ENCODE results near the gene MAFB.

MAFB gene

GRCh38 chr20:40663304-40663790, 25.7 kb downstream of the MAFB start:
- DNase-seq (ENCODE audit: insufficient read length, low spot score) (no peak), FAIRE-seq (no peak)

DNA sequence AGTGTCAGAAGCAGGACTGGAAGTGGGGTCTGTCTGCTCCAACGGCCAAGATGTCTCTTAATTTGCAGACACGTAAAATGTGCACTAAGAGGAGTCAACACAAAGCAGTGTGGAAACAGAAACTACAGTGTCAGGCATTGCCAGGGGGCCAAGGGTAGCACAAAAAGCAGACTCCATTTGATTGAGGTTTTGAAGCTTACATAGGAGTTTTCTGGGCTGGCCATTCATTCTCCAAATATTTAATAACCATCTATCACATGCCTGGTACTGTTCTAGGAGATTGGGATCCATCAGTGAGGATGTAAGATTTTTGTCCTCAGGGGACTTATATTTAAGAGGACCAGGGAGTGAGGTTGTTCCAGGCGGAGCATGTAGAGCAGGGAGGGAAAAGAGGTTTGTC, 29.5 kb downstream of the MAFB start:
- DNase-seq (ENCODE audit: insufficient read length, low spot score), result no peak
- FAIRE-seq, result no peak

- DNase-seq (ENCODE audit: insufficient read length, low spot score) (no peak), FAIRE-seq (no peak)
Measured at GRCh38 chr20:40658509-40658908, 30.5 kb downstream of the MAFB start.

DNA sequence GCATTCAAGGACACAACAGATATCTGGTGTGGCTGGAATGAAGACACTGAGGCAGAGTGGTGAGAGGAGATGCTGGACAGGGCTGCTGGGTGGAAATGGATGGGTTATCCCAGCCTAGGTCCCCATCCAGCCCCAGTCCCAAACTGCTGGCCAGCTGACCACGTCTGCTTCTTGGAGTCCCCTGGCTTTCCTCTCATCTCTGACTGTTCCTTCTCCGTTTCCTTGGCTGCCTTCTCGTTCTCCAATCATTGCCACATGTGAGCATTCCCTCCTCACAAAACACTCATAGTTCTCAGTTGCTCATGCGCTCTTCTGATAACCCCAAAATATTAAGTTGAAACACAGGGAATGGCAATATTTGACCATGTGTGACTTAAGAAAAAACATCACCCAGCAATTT, 31.5 kb downstream of the MAFB start:
- DNase-seq (ENCODE audit: insufficient read length, low spot score), result no peak
- no peak for FAIRE-seq

- DNase-seq (ENCODE audit: insufficient read length, low spot score), result no peak
- no peak for FAIRE-seq
Measured at GRCh38 chr20:40655451-40655850, 33.6 kb downstream of the MAFB start.

DNA sequence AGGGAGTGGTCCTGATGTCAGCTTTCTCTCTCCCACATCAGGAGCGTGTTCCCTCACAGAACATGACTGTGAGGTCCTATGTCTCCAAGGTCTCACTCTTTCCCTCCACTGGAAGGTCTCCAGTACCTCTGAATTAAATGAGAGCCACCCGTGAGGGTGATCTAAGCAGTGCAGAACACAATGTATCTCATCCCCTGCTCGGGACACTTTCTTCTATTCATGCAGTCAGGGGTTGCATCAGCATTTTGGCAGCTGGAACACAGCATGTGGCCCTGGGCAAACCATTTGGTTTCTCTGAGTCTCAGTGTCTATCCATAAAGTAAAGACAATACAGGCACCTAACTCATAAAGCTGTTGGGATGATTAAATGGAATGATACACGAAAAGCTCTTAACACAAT, 34.2 kb downstream of the MAFB start:
- FAIRE-seq (no peak), DNase-seq (ENCODE audit: insufficient read length, low spot score) (no peak)

DNA sequence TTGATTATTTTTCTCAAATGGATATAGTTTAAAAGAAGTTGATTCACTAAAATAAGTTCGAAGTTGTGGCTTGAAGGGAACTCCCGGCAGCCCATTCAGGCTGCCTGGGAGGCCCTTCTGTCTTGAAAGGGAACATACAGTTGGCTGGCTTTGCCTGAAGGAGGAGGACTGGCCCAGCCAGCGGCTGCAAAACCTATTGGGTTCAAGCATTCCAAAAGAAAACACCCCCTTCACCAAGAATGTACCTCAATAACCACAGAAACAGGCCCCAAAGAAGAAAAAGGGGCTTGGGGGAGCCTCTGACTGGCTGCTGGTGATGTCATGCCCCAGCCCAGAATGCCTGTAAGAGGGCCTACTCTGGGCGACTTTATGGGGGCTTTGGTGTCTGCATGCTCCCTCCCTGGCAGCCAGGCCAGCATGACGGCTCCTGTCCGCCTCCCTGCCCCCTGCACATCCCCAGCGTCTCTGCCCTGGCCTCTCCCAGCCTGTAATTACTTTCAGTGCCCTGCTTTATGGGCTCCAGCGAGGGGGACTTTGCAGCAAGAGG, 36.5 kb downstream of the MAFB start:
- no peak for FAIRE-seq
- no peak for DNase-seq (ENCODE audit: insufficient read length, low spot score)

- DNase-seq (ENCODE audit: insufficient read length, low spot score) (no peak), FAIRE-seq (no peak)
Measured at GRCh38 chr20:40651151-40651550, 37.9 kb downstream of the MAFB start.

GRCh38 chr20:40650707-40651106, 38.3 kb downstream of the MAFB start:
- FAIRE-seq (no peak), DNase-seq (ENCODE audit: insufficient read length, low spot score) (no peak)

DNA sequence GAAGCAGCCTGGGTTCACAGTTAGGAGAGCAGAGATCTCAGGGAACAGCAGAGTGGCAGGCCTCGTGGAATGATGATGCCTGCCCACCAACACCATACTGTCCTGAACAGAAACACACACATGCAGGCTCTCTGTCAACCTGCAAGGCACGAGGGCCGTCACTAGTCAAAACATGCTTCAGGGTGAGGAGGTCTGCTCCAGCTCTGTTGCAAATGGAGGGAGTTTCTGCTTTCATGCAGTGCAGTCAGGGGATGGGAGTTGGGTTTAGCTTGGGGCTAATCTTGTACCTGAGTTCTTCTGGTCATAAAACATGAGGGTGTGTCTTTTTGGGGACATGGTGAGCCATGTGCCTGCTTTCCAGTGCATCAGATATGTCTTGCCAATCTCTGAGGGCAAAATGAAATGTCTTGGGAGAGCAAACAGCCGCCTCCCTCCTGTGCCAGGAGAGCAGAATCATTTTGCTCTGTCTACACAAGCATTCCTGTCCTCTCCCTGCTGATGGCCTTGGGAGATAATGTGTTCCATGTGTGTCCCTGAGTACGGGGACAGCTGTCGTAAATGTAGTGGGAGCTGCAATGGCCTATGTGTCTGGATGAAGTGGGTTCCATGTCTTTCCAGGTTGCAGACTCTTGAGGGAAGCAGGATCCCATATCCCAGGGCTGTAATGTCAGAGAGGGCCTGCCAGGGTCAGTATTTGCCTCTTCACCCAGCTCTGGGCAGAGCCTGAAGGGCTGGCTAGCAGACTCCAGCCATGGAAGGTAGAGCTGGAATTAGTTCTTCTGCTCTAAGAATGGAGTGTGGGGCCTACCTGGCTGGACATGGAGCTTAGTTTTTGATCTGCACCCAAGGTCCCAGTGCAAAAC, 40.6 kb downstream of the MAFB start:
- DNase-seq (ENCODE audit: insufficient read length, low spot score) (no peak), FAIRE-seq (no peak)

DNA sequence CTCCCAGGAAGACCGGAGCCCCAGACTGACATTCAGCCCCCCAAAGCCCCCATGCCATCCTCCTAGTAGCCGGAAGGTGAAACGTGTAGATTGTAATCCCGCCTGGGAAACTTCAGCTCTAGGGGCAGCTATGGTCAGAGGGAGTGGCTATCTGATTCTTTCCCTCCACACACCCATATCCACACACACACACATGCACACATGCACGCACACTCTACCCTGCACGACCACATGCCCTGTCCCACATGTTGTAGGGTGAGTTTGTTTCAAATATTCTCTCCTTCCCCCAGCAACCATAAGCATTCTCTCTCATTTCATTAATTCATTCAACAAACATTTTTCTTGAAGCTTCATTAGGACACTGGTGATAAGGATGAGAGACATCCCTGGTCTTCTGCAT, 42.2 kb downstream of the MAFB start:
- no peak for DNase-seq (ENCODE audit: insufficient read length, low spot score)
- no peak for FAIRE-seq

DNA sequence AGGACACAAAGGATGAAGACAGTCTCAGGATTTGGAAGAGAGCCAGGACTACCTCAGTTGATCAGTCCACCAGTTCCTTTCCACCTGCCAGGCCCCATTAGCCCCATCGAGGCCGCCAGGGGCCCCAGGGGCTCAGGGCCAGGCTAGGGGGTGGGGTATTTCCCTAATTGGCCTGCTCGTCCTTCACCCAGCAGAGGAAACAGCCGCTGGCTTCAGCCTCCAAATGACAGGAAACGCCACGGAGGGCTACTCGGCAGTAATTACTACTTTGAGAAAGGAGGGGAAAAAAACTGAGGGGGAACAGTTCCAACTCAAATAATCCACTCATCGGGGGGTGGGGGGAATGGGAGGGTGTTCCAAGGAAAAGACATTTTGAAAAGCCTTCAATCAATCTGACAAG, 42.7 kb downstream of the MAFB start:
- FAIRE-seq (no peak), DNase-seq (ENCODE audit: insufficient read length, low spot score) (no peak)

GRCh38 chr20:40644863-40645262, 44.2 kb downstream of the MAFB start:
- DNase-seq (ENCODE audit: insufficient read length, low spot score) (no peak), FAIRE-seq (no peak)

- DNase-seq (ENCODE audit: insufficient read length, low spot score) (no peak), FAIRE-seq (no peak)
Measured at GRCh38 chr20:40643891-40644290, 45.1 kb downstream of the MAFB start.

GRCh38 chr20:40641809-40642208, 47.2 kb downstream of the MAFB start:
- FAIRE-seq, result no peak
- no peak for DNase-seq (ENCODE audit: insufficient read length, low spot score)

GRCh38 chr20:40641202-40641601, 47.8 kb downstream of the MAFB start:
- FAIRE-seq (no peak), DNase-seq (ENCODE audit: insufficient read length, low spot score) (no peak)

GRCh38 chr20:40640667-40641066, 48.4 kb downstream of the MAFB start:
- FAIRE-seq (no peak), DNase-seq (ENCODE audit: insufficient read length, low spot score) (no peak)

DNA sequence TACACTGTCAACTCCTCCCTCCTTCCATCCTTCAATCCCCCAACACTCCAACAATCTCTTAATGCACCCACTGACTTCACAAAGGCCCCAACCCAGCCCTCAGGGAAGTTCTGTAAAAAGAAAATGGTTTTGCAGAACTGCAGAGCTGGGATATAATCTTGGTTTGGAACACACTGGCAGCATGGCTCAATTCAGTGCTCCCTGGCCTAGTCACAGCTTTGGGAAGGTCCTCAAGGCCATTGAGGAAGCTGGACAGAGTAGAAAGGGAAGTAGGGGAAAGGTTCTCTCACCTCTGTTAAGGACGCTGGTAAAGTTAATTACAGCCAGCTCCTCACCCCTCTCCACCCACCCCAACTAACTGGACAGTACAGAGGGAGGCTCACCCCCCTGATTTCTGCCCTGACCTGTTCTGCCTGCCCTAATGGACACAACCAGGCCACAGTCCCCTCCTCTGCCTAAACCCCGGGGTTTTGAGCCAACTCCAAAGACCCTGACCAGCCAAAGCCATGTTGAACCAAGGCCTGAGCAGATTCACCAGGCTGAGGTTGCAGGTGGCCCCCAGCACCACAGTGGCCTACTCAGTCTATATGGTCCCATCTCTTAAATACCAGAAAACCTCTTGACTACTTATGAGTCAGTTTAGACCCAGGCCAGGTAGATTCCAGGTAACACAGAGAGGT, 49.2 kb downstream of the MAFB start:
- no peak for DNase-seq (ENCODE audit: insufficient read length, low spot score)
- FAIRE-seq, result no peak

DNA sequence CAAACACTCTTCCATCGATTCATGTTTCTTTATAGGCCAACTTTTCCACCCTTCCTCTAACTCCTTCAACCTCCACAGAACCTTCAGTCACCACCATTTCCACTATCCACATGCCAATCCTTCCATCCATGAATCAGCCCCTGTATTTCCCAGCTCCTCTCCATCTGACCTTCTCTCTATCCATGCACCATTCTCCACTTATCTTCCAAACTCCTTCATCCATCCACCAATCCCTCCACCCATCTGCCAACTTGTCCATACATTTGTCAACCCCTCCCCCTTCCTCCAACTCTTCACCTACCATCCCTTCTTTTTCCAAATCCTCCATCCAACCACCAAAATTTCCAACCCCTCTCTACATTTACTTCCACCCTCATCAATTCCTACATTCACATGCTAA, 49.9 kb downstream of the MAFB start:
- DNase-seq (ENCODE audit: insufficient read length, low spot score) (no peak), FAIRE-seq (no peak)

GRCh38 chr20:40638414-40638813, 50.6 kb downstream of the MAFB start:
- DNase-seq (ENCODE audit: insufficient read length, low spot score), result no peak
- no peak for FAIRE-seq

DNA sequence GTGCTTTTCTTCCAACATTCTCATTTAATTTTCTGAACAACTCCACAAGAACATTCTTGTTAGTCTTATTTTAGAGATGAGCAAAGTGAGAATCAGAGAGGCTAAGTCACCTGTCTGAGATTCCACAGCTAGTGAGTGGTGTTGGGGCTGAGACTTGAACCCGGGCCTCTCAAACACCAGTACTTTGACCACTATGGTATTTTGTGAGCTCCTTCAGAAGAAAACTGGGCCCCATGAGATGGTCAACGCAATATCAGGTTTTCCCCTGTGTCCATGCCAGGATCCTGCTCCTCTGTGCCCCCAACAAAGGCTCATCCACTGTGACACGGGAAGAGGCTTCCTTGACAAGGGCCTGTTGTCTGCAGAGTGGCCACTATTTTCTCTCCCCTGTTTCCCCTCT, 51.9 kb downstream of the MAFB start:
- DNase-seq (ENCODE audit: insufficient read length, low spot score) (no peak), FAIRE-seq (no peak)

DNA sequence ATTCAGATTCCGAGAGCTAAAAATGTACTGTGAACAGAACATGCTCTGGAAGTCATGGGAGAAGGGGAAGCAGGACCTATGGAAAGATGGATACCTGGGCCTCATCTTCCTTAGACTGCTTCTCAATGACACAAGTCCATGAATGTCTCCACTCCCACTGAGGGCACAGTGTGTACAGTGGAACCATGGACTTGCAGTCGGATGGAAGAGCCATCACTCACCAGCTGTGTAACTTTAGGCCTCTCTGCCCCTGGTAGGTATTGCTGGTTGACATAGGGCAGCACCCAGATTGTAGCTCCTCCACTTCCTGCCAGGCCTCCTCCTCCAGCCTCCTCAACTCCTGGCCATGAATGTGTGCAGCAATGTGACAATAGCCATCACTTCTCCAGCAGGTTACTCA, 52.5 kb downstream of the MAFB start:
- DNase-seq (ENCODE audit: insufficient read length, low spot score) (no peak), FAIRE-seq (no peak)

All from GM19239 (cell line).